Measurements from ENCODE around the gene PPP1R37.

The PPP1R37 gene

GRCh38 chr19:45135176-45135885 lies 42.4 kb downstream of the PPP1R37 start:
- peak in 1 of 58 donors; percentile 6 for DNase-seq

- no peak for DNase-seq
Measured at GRCh38 chr19:45136507-45137178, 43.7 kb downstream of the PPP1R37 start.

GRCh38 chr19:45137179-45137761 lies 44.3 kb downstream of the PPP1R37 start:
- DNase-seq, result peak in 31 of 58 donors; percentile 6 to 40 (median 25)

- DNase-seq, result no peak
Measured at GRCh38 chr19:45138303-45138751, 45.3 kb downstream of the PPP1R37 start.

GRCh38 chr19:45139286-45140143 lies 46.5 kb downstream of the PPP1R37 start:
- DNase-seq, result no peak

- DNase-seq, result no peak
Measured at GRCh38 chr19:45140144-45140503, 47.1 kb downstream of the PPP1R37 start.

GRCh38 chr19:45140533-45140932 lies 47.6 kb downstream of the PPP1R37 start:
- no peak for DNase-seq

GRCh38 chr19:45141203-45141900 lies 48.4 kb downstream of the PPP1R37 start:
- DNase-seq, result peak in 3 of 58 donors; percentile 19 to 47 (median 21)

- no peak for DNase-seq
Measured at GRCh38 chr19:45142016-45142725, 49.2 kb downstream of the PPP1R37 start.

- peak in 6 of 58 donors; percentile 11 to 51 (median 15) for DNase-seq
Measured at GRCh38 chr19:45142726-45143110, 49.7 kb downstream of the PPP1R37 start.

- DNase-seq, result no peak
Measured at GRCh38 chr19:45144431-45145269, 51.7 kb downstream of the PPP1R37 start.

GRCh38 chr19:45145270-45146189 lies 52.6 kb downstream of the PPP1R37 start:
- no peak for DNase-seq

- peak in 1 of 58 donors; percentile 6 for DNase-seq
Measured at GRCh38 chr19:45146251-45146650, 53.3 kb downstream of the PPP1R37 start.

GRCh38 chr19:45146741-45147205 lies 53.8 kb downstream of the PPP1R37 start:
- DNase-seq, result no peak

- DNase-seq, result no peak
Measured at GRCh38 chr19:45147835-45148676, 55.1 kb downstream of the PPP1R37 start.

- DNase-seq, result no peak
Measured at GRCh38 chr19:45149129-45149528, 56.1 kb downstream of the PPP1R37 start.

- DNase-seq, result no peak
Measured at GRCh38 chr19:45150180-45150579, 57.2 kb downstream of the PPP1R37 start.
